HepG2 (cell line): ENCODE measurements around the gene ETS1. TPM values are rescaled to one million over a fixed set of nuclear protein-coding genes. Genes with fewer than 3 reads are reported as not detected.

Source experiments
- ATAC-seq: fragments of 200-7000 bp; cut with Tn5 transposase; 3 replicates; pipeline ENCODE4 v1.9.1; 2020; ENCODE audit warnings: mild to moderate bottlenecking, moderate library complexity
- BruUV-seq: library from RNA; stranded (reverse); fragments of 400-500 nt; replicated peaks from 2 replicates; lab custom pipeline; 2021; lab: Mats Ljungman, UMichigan
- CTCF ChIA-PET: fragments of 300-600 bp; formaldehyde crosslinking; extraction: SDS; loops from one replicate; lab custom pipeline; 2021; ENCODE audit warnings: low total read pairs, inconsistent platforms, low intra/inter-chr PET ratio; lab: Yijun Ruan, JAX
- POLR2A ChIA-PET: fragments of 350-600 bp; sonication (Branson Sonifier 250); formaldehyde crosslinking; loops from one replicate; lab custom pipeline; 2020; ENCODE audit warnings: antibody characterized with exemption, inconsistent platforms; lab: Yijun Ruan, JAX
- DNase-seq: peaks from one replicate; pipeline ENCODE4 v3.0.0-alpha.2; 2015; ENCODE audit warnings: low spot score
- FAIRE-seq: peaks from 3 replicates; lab custom pipeline; 2011; peaks lifted over from hg19 to GRCh38; lab: Jason Lieb, UNC
- H2AFZ ChIP-seq: one replicate; pipeline ENCODE4 v1.6.1; 2011; ENCODE audit warnings: low read length, inconsistent platforms
- H3K27ac ChIP-seq: fragments of 300-600 bp; 3 replicates; pipeline ENCODE4 v1.8.0; 2011; ENCODE audit warnings: mixed run types, mild to moderate bottlenecking, mixed read lengths, low read length, inconsistent platforms; ENCODE audit not compliant: insufficient read depth; ENCODE audit errors: extremely low read length
- H3K27me3 ChIP-seq, 2 experiments: fragments of 200-600 bp in 1 of 2; 2 replicates in 1 of 2; 3 replicates in 1 of 2; pipeline versions ENCODE4 v1.6.0 to v1.8.0; 2011; ENCODE audit warnings: low read length in 2 of 2, mild to moderate bottlenecking in 2 of 2, moderate library complexity in 2 of 2, inconsistent platforms in 1 of 2; ENCODE audit not compliant: insufficient read depth in 2 of 2, control insufficient read depth in 1 of 2
- H3K36me3 ChIP-seq, 2 experiments: fragments of 200-600 bp in 1 of 2; replicated peaks in 1 of 2; 2 replicates in 1 of 2; 3 replicates in 1 of 2; pipeline versions ENCODE4 v1.5.1 to v1.8.0; 2011; ENCODE audit warnings: low read length in 2 of 2, inconsistent platforms in 1 of 2; ENCODE audit not compliant: insufficient read depth in 2 of 2, control insufficient read depth in 1 of 2
- H3K4me1 ChIP-seq: 2 replicates; pipeline ENCODE4 v1.5.1; 2012; ENCODE audit warnings: low read length, inconsistent platforms; ENCODE audit not compliant: insufficient read depth
- H3K4me2 ChIP-seq: 2 replicates; pipeline ENCODE4 v1.6.0; 2011; ENCODE audit warnings: low read depth, low read length, inconsistent platforms
- H3K4me3 ChIP-seq, 3 experiments: fragments of 200-600 bp in 1 of 3; sonication (generic), shearing (Covaris generic) in 1 of 3; replicated peaks in 1 of 3; 2 replicates each; pipeline ENCODE4 v1.5.1; 2011 to 2016; ENCODE audit warnings: low read length in 3 of 3, inconsistent platforms in 2 of 3, low read depth in 2 of 3, mild to moderate bottlenecking in 2 of 3, control low read depth in 1 of 3, mixed read lengths in 1 of 3; ENCODE audit not compliant: insufficient read depth in 1 of 3
- H3K79me2 ChIP-seq: one replicate; pipeline ENCODE4 v1.6.1; 2011; ENCODE audit warnings: low read length, inconsistent platforms; ENCODE audit not compliant: insufficient read depth
- H3K9ac ChIP-seq: 2 replicates; pipeline ENCODE4 v1.6.0; 2011; ENCODE audit warnings: mild to moderate bottlenecking, low read depth, low read length, inconsistent platforms; ENCODE audit not compliant: insufficient read depth
- H3K9me3 ChIP-seq: 2 replicates; pipeline ENCODE4 v1.5.1; 2012; ENCODE audit warnings: mild to moderate bottlenecking, low read length
- H4K20me1 ChIP-seq: 2 replicates; pipeline ENCODE4 v1.6.0; 2011; ENCODE audit warnings: inconsistent platforms, mild to moderate bottlenecking, low read length, moderate library complexity; ENCODE audit not compliant: insufficient read depth
- CTCF ChIP-seq: sonication (generic); formaldehyde crosslinking; IDR thresholded peaks from 2 replicates; pipeline ENCODE4 v1.5.0; 2020; ENCODE audit warnings: mild to moderate bottlenecking, missing genetic modification reagents, moderate library complexity
- DNMT3B ChIP-seq: conservative IDR thresholded peaks from 2 replicates; pipeline ENCODE4 v1.6.1; 2016; ENCODE audit warnings: missing biosample characterization, control low read depth
- MAF1 ChIP-seq: sonication (generic); formaldehyde crosslinking; IDR thresholded peaks from 2 replicates; pipeline ENCODE4 v1.5.0; 2020; ENCODE audit warnings: missing genetic modification reagents, borderline replicate concordance
- NFIB ChIP-seq: sonication (generic); formaldehyde crosslinking; IDR thresholded peaks from 2 replicates; pipeline ENCODE4 v1.9.0; 2021; ENCODE audit warnings: missing genetic modification reagents, mild to moderate bottlenecking, borderline replicate concordance
- RAD21 ChIP-seq: fragments of 450-650 bp; formaldehyde crosslinking; IDR thresholded peaks from 2 replicates; pipeline ENCODE4 v1.5.0; 2020; ENCODE audit warnings: mild to moderate bottlenecking
- SMC3 ChIP-seq: IDR thresholded peaks from 2 replicates; pipeline ENCODE4 v1.6.1; 2011; ENCODE audit warnings: low read length, improper control_type of control experiment
- STAG1 ChIP-seq: sonication (generic); formaldehyde crosslinking; IDR thresholded peaks from 2 replicates; pipeline ENCODE4 v1.4.0; 2020; ENCODE audit warnings: missing genetic modification reagents
- TEAD3 ChIP-seq: optimal IDR thresholded peaks from 2 replicates; pipeline ENCODE3; 2016; ENCODE audit warnings: borderline replicate concordance
- ZBTB20 ChIP-seq: sonication (generic); formaldehyde crosslinking; IDR thresholded peaks from 2 replicates; pipeline ENCODE4 v1.8.1; 2023; ENCODE audit warnings: missing genetic modification reagents, low read depth, mild to moderate bottlenecking, borderline replicate concordance
- ZNF430 ChIP-seq: sonication (generic); formaldehyde crosslinking; IDR thresholded peaks from 2 replicates; pipeline ENCODE4 v1.9.0; 2021; ENCODE audit warnings: mild to moderate bottlenecking, missing genetic modification reagents
- ZNF468 ChIP-seq: sonication (generic); formaldehyde crosslinking; IDR thresholded peaks from 2 replicates; pipeline ENCODE4 v1.8.0; 2022; ENCODE audit warnings: mild to moderate bottlenecking, moderate library complexity, missing genetic modification reagents
- ZNF784 ChIP-seq: sonication (generic); formaldehyde crosslinking; IDR thresholded peaks from 2 replicates; pipeline ENCODE4 v1.5.1; 2020; ENCODE audit warnings: missing genetic modification reagents, mild to moderate bottlenecking, borderline replicate concordance
- WGBS: methylation state at CpG from one replicate; pipeline ENCODE4 v1.1.6; 2017; ENCODE audit warnings: low lambda C conversion rate; 5-methylcytosine and 5-hydroxymethylcytosine counted together
- in situ Hi-C: cut with HindIII; loops from 2 replicates; pipeline ENCODE4 v1.10.0; 2017; ENCODE audit warnings: low pct_unique_long_range_greater_than_20kb; ENCODE audit not compliant: extremely low pct_ligation_motif_present
- intact Hi-C: fragments of 100-400 bp; cut with micrococcal nuclease; formaldehyde crosslinking; loops from one replicate; pipeline ENCODE4 v1.10.0; 2022; ENCODE audit not compliant: unreplicated experiment
- polyA plus RNA-seq, 8 experiments: library from polyadenylated mRNA; depleted of rRNA in 3 of 8; stranded (reverse) in 7 of 8; unstranded in 1 of 8; fragments of >200 nt; fragmentation: Illumina TruSeq in 4 of 8; extraction: Trizol in 4 of 8; gene quantifications; 2 replicates each; pipeline versions ENCODE4 v1.2.1 to v1.2.3, GENCODE V29; 2011 to 2016; ENCODE audit warnings: low read depth in 4 of 8, missing spikeins in 1 of 8, mixed read lengths in 1 of 8; ENCODE audit not compliant: insufficient read depth in 1 of 8
- total RNA-seq, 5 experiments: library from RNA; depleted of rRNA; stranded (reverse); fragments of >200 nt; fragmentation: Illumina TruSeq; extraction: Trizol; gene quantifications; 2 replicates each; pipeline ENCODE4 v1.2.3, GENCODE V29; 2016; ENCODE audit warnings: low read depth in 1 of 5

The ETS1 gene
- total and polyA plus RNA-seq, 2 of the 13 experiments (the other 11 are each of a cell fraction or from before 2014, with no cell fraction given), result 0.18 to 0.34 TPM

- no peak for TF ChIP-seq ZBTB20 (CRISPR knock-in tag)
- TF ChIP-seq ZNF784 (CRISPR knock-in tag), result no peak
- TF ChIP-seq STAG1 (CRISPR knock-in tag), result peak; percentile 47
Measured at GRCh38 chr11:128632141-128632791, 44.9 kb upstream of the ETS1 start (continued).

- in situ Hi-C loops (loop anchor here (5.0 kb wide), 1 partner anchor 598 kb away; no protein-coding TSS in a partner anchor), intact Hi-C loops (loop anchor here (1.0 to 5.0 kb wide), 5 partner anchors 200 to 599 kb away; no protein-coding TSS in a partner anchor)
- ATAC-seq (peak; percentile 94), DNase-seq (peak; percentile 62), FAIRE-seq (peak; percentile 60)
- H3K4me3 ChIP-seq, result no peak overlapping the region
- peaks cover 1 to 26% of the 10 kb centered on the region in 2 experiments; a peak in 2 of 5 replicates for H3K27me3 ChIP-seq
- H3K4me1 ChIP-seq, result no peaks in the 10 kb centered on the region
- H3K79me2 ChIP-seq, result no peaks in the 10 kb centered on the region
- H2AFZ ChIP-seq, result no peak overlapping the region
- no peaks in the 10 kb centered on the region for H3K36me3 ChIP-seq
- ChIA-PET CTCF (interaction anchor here (0.6 to 3.9 kb wide), 4 partner anchors 341 to 473 kb away, joined by 3 to 41 read pairs (median 14); no protein-coding TSS in a partner anchor), POLR2A (no interaction called here)
- H4K20me1 ChIP-seq, result no peaks in the 10 kb centered on the region
- 5% methylated on average over 12 of the region's 12 CpGs for WGBS
- no peak overlapping the region for H3K9ac ChIP-seq
- BruUV-seq, result no TSS peak
- H3K9me3 ChIP-seq, result no peaks in the 10 kb centered on the region
- H3K4me2 ChIP-seq, result no peak overlapping the region
- no peak for TF ChIP-seq DNMT3B (CRISPR knock-in tag)
- TF ChIP-seq CTCF (CRISPR knock-in tag), result peak; percentile 81
- peak; percentile 93 for TF ChIP-seq SMC3
- peak; percentile 10 for TF ChIP-seq TEAD3
- no peak for TF ChIP-seq MAF1 (CRISPR knock-in tag)
- peak; percentile 90 for TF ChIP-seq STAG1 (CRISPR knock-in tag)
- no peak for TF ChIP-seq NFIB (CRISPR knock-in tag)
- TF ChIP-seq RAD21 (CRISPR knock-in tag), result peak; percentile 63
- TF ChIP-seq ZNF468 (CRISPR knock-in tag), result no peak
- TF ChIP-seq ZNF430 (CRISPR knock-in tag), result no peak
- H3K27ac ChIP-seq, result no peak overlapping the region
Measured at GRCh38 chr11:128630367-128631230, 43.2 kb upstream of the ETS1 start.
